Fibroblast of mammary gland (primary cell): ENCODE data around the gene MED13L.

Experiments
- DNase-seq: peaks from one replicate; pipeline ENCODE4 v3.0.0-alpha.2; 2010; ENCODE audit warnings: low read depth
- H3K4me3 ChIP-seq: 2 replicates; pipeline ENCODE4 v1.5.1; 2011; ENCODE audit warnings: low read depth, mild to moderate bottlenecking, low read length, moderate library complexity; ENCODE audit not compliant: control insufficient read depth
- TF ChIP-seq, protein P1 (sequence below): conservative IDR thresholded peaks from 2 replicates; pipeline ENCODE4 v1.5.1; 2011; ENCODE audit warnings: low read depth, low read length, inconsistent platforms; ENCODE audit not compliant: control insufficient read depth, insufficient read depth

The MED13L gene

DNA sequence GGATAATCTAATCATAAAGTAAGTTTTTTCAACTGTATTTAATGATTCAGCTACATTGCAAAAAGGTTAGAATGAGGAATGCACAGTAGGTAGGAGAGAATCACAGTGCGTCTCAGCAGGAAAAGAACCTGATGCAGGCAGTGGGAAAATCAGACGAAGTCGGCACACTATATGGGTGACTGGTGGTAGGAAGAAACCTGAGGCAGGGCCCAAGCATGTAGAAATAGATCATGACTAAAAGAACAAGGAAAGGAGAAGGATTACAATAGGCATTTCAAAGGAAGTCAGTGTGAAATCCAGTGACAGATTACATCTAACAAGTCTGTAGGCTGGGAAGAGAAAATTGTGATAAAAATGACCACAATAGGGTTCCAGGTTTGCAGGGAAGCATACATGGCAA lies 267.0 kb downstream of the MED13L start:
- no peak for DNase-seq
- no peak overlapping the region for H3K4me3 ChIP-seq
- TF ChIP-seq, protein P1, sequence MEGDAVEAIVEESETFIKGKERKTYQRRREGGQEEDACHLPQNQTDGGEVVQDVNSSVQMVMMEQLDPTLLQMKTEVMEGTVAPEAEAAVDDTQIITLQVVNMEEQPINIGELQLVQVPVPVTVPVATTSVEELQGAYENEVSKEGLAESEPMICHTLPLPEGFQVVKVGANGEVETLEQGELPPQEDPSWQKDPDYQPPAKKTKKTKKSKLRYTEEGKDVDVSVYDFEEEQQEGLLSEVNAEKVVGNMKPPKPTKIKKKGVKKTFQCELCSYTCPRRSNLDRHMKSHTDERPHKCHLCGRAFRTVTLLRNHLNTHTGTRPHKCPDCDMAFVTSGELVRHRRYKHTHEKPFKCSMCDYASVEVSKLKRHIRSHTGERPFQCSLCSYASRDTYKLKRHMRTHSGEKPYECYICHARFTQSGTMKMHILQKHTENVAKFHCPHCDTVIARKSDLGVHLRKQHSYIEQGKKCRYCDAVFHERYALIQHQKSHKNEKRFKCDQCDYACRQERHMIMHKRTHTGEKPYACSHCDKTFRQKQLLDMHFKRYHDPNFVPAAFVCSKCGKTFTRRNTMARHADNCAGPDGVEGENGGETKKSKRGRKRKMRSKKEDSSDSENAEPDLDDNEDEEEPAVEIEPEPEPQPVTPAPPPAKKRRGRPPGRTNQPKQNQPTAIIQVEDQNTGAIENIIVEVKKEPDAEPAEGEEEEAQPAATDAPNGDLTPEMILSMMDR, result no peak

DNA sequence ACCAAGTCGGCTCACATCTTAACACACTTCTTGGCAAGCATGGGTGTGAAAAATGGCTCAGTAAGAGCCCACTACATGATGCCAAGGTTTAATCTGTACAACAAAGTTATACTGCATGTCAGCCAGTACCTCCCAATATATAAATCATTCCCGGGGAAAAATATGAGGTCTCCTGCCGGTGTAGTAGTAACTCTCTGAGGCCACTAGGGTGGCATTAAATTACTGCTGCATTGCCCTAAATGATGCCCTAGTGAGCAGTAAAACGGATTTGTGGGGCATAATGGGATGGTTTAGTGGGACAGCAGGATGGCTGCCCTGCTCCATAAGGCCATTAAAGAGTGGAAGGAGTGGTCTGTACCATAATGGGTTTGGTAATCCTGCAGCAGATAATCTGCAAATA lies 267.7 kb downstream of the MED13L start:
- DNase-seq, result peak; percentile 14
- TF ChIP-seq, protein P1, result peak; percentile 42
- H3K4me3 ChIP-seq, result no peak overlapping the region

DNA sequence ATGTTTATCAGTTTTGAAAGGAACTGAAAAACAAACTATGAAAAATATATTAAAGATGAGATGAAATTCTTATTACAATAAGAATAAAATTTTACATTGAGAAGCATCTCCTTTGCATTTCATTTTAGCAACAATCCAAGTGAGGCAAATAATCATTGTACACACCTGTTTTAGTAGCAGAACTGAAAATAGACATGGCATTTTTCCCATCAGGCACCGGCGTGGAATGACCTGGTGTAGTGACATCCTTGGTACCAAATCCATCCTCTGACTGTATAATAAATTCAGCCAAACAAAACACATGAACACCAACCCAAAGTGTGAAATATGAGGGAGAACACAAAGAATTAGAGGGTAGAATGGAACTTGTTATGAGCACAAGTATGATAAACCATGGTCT lies 271.4 kb downstream of the MED13L start:
- TF ChIP-seq, protein P1, result no peak
- no peak overlapping the region for H3K4me3 ChIP-seq

DNA sequence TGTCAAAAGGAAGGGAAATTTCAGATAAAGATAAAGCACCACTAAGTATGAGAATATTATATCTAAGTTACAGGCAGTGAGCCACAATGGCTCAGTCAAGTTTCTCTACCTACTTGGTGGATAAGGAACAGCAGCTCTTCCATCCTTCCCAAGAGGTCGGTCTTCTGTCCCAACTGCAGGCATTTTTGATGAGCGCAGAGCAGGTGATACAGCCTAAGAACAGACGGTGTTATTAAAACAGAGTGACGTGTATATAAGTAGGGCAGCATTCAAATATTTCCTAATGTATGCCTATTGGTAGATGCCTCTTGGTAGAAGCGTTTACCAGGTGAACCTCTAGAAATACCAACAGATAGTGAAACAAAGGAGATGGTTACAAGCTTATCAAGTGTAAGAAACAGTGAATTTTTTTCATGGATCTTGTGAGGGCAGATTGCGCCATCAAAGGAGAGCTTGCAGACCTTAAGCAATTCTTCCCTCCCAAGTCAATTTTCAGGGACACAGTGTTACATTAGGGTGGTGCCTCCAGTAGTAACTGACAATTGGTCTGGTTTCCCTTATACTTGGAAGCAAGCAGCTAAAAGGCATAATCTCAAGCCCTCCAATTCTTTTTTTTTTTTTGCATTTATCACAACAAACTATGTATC lies 274.5 kb downstream of the MED13L start:
- H3K4me3 ChIP-seq, result no peak overlapping the region
- TF ChIP-seq, protein P1, result no peak
- DNase-seq, result peak; percentile 56

More for the DNA sequence above, 271.4 kb downstream of the MED13L start:
- no peak for DNase-seq

DNA sequence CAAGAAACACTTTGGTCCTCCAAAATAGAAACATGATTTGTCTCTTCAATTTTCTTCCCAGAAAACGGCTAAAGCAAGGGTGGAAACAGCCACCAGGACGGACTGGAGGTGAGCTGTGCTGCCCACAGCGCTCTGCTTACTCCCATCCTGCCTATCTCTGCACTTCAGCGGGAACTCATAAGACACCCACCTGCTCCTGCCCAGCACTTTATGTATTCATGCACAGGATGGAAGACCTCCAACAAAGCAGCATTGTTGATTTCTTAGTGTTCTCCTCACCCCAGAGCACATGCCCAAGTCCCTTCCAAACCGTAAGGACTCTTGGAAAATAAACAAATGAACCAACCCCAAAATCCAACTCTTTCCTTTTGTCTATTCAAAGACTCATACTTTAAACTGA lies 277.2 kb downstream of the MED13L start:
- TF ChIP-seq, protein P1, result no peak
- no peak for DNase-seq
- H3K4me3 ChIP-seq, result no peak overlapping the region

DNA sequence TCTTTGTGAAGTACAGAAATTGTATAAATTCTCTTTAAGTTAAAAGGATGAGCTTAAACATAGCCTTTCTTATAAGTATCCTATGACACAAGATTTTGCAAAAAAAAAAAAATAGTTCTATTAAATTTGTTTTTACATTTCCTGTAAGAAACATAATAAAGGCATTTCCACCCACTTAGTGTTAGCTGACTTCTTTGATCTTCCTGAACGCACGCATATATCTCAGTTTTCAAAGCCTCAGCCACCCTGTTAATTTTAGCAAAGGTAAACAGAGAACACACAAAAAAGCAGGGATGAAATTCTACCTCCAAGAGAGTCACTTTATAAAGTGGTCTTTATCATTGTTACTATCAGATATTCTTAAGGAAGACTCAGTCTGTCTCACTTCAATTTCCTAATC lies 277.9 kb downstream of the MED13L start:
- TF ChIP-seq, protein P1, result no peak
- H3K4me3 ChIP-seq, result no peak overlapping the region
- no peak for DNase-seq

DNA sequence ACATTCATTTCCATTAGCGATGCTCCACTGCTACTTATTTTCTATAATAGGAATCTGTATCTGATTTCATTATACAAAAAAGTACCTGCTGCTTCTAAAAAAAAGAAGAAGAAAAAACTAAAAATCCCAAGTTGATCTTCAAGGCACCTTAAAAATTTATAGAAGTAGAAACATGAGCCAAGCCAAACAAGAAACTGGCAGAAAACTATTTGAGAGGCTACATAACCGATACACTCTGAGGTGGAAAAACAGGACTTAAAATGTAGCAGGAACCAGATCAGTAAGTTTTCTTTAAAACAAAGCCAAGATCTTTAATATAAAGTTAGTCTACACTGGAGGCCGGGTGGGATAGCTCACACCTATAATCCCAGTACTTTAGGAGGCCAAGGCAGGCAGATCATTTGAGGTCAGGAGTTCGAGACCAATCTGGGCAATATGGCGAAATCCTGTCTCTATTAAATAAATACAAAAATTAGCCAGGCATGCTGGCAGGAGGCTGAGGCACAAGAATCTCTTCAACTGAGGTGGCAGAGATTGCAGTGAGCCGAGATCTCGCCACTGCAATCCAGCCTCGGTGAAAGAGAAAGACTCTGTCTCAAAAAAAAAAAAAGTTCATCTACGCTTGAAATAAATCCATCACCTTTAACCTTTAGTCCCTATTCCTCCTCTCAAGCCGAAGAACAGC lies 278.6 kb downstream of the MED13L start:
- H3K4me3 ChIP-seq, result no peak overlapping the region
- DNase-seq, result no peak
- TF ChIP-seq, protein P1, result no peak
